GM12864 (cell line): ENCODE measurements around the gene LAMB2.

Experiments used
- DNase-seq: peaks from one replicate; pipeline ENCODE4 v3.0.0-alpha.2; 2011; ENCODE audit warnings: low read depth
- H3K4me3 ChIP-seq: 2 replicates; pipeline ENCODE4 v1.5.1; 2011; ENCODE audit warnings: mild to moderate bottlenecking, low read depth, low read length, control low read depth
- CTCF ChIP-seq: IDR thresholded peaks from 2 replicates; pipeline ENCODE4 v1.5.1; 2011; ENCODE audit warnings: low read depth, mild to moderate bottlenecking, moderate library complexity, low read length, control low read depth, inconsistent platforms; ENCODE audit errors: missing control alignments

LAMB2 gene

GRCh38 chr3:49173792-49174170 lies 40.9 kb upstream of the LAMB2 start:
- no peak for TF ChIP-seq CTCF
- DNase-seq: no peak
- H3K4me3 ChIP-seq: no peak overlapping the region

- TF ChIP-seq CTCF: no peak
- DNase-seq: no peak
- no peak overlapping the region for H3K4me3 ChIP-seq
Measured at GRCh38 chr3:49173116-49173791, 40.4 kb upstream of the LAMB2 start.

GRCh38 chr3:49172551-49173041 lies 39.7 kb upstream of the LAMB2 start:
- no peak for DNase-seq
- no peak for TF ChIP-seq CTCF
- no peak overlapping the region for H3K4me3 ChIP-seq

- DNase-seq: no peak
- TF ChIP-seq CTCF: no peak
- H3K4me3 ChIP-seq: peak overlapping the region; percentile 56
Measured at GRCh38 chr3:49171775-49172500, 39.1 kb upstream of the LAMB2 start.

GRCh38 chr3:49171119-49171774 lies 38.4 kb upstream of the LAMB2 start, which contains the start of gene KLHDC8B:
KLHDC8B (plus strand) TSS chr3:49171598; CDS start chr3:49172770, 1,172 bp downstream.
- TF ChIP-seq CTCF: peak; percentile 88
- DNase-seq: peak; percentile 12
- H3K4me3 ChIP-seq: peak within 1 kb of the TSS; percentile 56

GRCh38 chr3:49170744-49171118 lies 37.9 kb upstream of the LAMB2 start:
- peak overlapping the region; percentile 56; the same call in 1 of the 2 replicates for H3K4me3 ChIP-seq
- no peak for DNase-seq
- TF ChIP-seq CTCF: no peak
